Amniotic stem cell (primary cell): ENCODE measurements around the gene GFAP.
A peak's percentile ranks its signal among the peaks of the same experiment; 100 is the strongest.

ENCODE experiments used
- DNase-seq: peaks from one replicate; lab custom pipeline; 2025; lab: John Stamatoyannopoulos, UW

The GFAP gene

DNA sequence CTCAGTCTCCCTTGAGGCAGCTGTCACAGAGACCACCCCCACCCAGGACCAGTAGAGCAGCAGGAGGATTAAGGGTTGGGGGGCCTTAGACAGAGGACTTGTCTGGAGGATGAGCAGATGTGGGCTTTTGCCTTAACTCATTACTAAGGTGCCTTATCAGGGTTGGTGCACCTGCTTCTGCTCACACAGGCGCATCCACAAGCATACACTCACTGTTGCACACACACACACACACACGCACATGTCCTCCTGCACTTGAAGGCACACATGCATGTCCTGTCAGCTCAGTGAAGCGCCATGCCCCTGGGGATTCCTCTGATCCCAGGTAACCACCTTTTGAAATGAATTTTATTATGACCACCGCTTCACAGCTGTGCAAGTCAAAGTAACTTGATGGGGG is 1.2 kb downstream of the GFAP start:
- no peak for DNase-seq

DNA sequence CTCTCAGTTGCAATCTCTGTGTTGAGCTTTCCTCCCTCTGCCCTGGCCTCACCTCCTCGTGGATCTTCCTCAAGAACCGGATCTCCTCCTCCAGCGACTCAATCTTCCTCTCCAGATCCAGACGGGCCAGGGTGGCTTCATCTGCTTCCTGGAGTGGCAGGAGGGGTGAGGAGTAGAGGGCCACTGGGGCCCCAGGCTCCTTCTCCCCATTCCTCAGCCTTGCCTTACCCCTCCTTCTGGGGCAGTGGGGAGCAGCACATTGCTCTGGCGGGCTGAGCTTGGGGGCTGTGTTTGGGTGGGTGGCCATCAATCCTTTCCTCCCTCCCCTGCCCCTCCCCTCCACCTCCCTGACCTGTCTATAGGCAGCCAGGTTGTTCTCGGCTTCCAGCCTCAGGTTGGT is 1.6 kb downstream of the GFAP start:
- no peak for DNase-seq

DNA sequence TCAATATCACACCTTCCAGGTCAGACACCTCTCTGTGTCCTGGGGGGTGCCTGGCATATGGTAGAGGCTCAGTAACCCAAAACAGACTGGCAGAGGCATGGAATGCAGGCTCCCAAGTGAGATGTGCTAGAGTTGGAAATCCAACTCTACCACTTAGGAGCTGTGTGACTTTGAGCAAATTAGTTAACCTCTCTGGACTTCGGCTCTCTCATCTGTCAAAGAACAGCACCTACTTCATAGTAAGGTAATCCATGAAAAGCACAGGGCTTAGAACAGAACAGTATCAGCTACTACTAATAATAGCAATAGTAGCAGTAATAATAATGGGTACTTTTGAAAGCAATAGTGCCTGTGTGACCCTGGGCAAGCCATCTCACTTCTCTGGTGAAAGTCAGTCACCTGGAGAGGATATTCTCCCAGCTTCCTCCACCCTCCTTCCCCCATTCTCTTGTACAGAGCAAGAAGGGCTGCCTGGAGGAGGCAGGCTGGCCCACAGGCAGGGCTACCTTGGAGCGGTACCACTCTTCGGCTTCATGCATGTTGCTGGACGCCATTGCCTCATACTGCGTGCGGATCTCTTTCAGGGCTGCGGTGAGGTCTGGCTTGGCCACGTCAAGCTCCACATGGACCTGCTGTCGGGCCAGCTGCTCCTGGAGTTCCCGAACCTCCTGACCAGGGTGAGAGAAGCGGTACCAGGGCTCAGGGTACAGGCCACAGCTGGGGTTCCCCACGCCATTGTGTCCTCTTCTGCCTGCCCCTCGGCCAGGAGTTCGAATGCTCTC is 2.3 kb downstream of the GFAP start:
- DNase-seq = no peak

DNA sequence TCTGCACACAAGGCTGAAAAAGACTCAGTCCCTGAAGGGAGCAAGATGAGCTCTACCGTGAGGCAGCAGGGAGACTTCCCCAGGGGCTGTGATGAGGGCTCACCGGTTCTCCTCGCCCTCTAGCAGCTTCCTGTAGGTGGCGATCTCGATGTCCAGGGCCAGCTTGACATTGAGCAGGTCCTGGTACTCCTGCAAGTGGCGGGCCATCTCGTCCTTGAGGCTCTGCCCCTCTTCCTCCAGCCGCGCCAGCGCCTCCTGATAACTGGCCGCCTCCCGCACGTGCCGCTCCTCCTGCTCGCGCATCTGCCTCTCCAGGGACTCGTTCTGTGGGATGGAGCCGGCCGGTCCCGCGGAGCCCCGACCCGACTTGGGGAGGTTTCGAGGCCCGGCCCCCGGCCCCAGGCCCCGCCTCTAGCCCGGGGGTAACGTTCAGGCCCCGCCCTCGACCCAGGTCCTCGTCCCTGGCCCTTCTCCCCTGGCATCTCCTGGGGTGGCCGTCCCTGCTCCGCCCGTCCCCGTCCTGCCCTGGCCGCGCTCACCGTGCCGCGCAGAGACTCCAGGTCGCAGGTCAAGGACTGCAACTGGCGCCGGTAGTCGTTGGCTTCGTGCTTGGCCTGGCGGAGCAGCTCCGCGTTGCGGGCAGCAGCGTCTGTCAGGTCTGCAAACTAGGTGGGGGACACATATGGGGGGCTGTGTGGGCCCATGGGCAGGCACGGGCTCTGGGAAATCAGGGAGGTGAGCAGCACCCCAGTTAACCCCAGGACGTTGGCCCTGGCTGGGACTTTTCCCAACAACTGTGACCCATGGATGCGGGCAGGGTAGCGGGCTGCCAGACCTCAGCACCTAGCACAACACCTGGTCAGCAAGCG is 3.9 kb downstream of the GFAP start:
- no peak for DNase-seq

DNA sequence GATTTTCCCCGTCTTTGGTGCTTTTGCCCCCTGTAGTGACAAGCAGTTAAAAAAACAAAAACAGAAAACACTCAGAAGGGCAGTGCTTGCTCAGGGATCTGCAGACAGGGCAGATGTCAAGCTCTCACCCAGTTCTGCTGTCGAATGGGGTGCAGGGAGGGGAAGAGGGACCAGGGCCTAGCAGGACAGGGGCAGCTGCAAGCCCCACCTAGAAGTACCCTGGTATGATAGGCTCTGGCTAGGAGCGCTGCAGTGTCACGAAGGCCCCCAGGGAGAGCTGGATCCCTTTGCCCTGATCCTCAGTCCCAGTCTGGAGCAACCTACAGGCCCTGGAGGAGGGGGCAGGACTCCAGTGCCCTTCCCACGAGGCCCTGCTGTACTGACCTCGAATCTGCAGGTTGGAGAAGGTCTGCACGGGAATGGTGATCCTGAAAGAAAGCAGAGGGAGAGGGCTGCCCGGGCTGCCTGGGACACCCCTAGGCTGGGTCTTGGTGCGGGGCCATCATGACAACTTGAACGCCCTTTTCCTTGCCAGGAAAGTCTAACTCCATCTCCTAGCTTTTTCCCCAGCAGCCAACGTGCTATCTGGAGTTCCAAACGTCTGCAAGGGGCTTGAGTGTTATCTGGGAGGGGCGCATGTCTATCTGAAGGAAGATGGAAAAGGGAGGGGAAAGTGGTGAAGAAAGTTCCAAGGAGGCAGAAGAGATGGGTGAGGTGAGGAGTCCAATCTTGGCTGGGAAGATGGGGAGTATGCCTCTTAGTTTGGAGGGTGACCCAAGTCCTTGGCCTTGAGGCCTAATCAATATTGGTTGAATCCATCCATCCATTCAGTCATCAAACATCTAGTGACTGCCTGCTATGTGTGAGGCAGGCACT is 4.8 kb downstream of the GFAP start:
- no peak for DNase-seq

DNA sequence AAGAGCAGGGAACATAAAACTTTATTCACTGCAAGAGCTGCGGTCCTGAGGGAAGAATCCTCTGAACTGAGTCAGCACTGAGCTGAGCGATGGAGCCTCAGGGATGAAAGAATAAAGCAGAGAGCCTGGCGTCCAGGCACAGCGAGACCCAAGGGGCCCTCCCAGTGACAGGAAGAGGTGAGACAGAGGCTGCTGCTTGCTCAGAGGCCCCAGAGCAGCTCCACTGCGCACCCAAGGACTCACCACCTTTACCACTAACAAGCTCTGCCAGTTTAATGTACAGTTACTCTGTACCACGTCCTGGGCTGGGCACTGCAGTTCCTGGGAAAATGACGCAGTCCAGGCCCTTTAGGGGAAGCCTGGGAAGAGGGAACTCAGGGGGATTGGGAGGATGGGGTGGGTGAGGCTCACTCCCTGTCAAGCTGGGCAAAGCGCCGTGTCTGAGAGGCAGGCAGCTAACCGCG is 5.6 kb downstream of the GFAP start:
- DNase-seq = peak; percentile 61

DNA sequence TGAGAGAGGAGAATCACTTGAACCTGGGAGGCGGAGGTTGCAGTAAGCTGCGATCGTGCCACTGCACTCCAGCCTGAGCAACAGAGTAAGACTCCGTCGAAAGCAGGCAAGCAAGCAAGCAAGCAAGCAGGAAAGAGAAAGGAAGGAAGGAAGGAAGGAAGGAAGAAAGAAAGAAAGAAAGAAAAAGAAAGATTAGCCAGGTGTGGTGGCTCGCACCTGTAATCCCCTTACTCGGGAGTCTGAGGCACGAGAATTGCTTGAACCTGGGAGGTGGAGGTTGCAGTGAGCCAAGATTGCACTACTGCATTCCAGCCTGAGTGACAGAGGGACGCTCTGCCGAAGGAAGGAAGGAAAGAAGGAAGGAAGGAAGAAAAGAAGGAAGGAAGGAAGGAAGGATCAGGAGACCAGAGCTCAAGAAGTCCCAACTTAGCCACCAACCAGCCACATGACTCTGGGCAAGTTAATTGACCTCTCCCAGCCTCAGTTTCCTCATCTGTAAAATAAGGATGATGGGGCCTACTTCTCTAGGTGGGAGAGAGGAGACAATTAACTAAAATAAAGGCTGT is 6.5 kb downstream of the GFAP start:
- no peak for DNase-seq

DNA sequence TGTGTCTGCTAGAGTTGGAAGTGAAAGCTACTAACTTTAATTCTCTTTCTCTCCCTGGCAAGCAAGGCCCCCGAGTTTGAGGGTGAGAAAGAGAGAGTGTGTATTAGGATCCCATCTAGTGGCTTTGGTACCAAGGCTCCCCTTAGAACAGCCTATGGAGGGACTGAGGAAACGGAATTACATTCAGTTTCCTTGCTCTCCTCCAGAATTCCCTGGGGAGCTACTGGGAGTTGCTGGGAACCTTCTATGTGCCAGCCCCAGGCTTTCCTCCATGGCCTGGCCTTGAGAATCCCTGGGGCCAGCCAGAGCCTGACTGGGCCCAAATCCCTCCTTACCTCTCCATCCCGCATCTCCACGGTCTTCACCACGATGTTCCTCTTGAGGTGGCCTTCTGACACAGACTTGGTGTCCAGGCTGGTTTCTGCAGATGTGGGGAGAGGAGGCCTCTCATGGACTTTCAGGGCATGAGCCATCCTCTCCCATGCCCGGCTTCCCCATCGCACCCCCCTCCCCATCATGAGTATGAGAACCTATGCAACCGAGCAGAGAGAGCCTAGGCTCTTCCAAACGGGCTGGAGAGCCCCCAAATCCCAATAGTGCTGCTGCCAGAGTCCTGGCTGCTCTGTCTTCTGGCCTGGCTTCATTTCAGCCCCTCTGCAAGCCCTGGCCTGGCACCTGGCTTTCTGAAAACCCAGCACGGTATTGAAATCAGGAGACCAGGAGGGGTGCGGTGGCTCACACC is 7.4 kb downstream of the GFAP start:
- DNase-seq = no peak

DNA sequence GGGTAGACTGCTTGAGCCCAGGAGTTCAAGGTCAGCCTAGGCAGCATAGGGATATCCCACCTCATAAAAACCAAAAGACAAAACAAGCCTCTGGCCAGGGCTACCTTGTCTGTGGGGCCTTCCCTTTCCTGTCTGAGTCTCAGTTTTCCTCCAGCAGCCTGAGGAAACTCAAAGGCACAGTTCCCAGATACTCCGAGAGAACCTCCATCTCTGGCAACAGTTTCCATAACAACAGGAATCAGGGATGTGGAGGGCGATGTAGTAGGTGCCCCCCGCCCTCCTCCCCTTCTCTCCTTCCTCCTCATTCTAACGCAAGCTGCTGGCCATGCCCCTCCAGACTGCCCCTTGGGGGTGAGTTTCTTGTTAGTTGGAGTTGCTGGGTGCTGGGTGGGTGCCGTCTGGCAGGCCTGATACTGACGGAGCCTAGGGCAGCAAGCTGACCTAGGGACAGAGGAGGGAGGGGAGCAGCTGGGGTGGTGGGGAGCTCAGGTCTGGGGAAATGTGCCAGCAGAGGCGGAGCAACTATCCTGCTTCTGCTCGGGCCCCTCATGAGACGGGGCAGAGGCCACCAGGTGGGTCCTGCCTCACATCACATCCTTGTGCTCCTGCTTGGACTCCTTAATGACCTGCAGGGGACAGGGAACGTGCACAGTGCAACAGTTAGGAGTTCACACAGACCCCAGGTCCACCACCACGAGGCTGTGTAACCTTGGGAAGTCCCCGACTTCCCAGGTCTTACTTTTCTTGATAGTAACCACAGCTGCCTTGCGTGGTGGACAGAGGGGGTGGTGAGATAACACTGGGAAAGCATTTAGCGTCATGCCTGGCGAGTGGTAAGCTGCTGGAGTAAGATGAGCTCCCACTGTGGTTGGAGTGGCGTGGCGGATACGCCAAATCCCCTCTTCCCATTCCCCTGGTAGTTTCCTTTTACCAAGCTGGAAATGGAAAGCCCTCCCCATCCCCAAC is 8.3 kb downstream of the GFAP start:
- no peak for DNase-seq

DNA sequence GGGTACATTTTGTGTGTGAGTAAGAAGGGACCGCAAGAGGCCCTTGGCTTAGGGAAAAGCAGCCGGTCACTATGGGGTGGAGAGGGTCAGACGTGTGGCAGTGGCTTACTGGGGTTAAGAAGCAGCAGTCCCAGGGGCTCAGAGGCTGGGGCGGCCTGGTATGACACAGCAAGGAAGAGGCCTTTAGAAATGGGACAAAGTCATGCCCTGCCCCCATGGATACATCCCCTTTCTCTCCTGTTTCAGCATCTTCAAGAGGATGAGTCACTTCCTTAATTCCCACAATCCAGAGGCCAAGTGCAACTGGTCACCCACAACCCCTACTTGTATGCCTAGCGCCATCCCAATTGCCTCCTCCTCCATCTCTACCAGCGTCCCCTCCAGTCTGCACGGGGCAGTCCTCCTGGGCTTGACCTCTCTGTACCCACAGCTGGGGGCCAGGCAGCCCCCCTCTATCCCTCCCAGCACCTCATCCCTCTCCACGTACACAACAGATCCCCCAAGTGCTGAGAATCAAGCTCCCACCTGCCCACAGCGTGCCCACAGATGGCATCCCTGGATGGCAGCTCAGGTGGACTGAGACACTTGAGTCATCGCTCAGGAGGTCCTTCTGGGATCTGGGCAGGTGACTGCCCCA is 9.2 kb downstream of the GFAP start:
- DNase-seq = peak; percentile 52

DNA sequence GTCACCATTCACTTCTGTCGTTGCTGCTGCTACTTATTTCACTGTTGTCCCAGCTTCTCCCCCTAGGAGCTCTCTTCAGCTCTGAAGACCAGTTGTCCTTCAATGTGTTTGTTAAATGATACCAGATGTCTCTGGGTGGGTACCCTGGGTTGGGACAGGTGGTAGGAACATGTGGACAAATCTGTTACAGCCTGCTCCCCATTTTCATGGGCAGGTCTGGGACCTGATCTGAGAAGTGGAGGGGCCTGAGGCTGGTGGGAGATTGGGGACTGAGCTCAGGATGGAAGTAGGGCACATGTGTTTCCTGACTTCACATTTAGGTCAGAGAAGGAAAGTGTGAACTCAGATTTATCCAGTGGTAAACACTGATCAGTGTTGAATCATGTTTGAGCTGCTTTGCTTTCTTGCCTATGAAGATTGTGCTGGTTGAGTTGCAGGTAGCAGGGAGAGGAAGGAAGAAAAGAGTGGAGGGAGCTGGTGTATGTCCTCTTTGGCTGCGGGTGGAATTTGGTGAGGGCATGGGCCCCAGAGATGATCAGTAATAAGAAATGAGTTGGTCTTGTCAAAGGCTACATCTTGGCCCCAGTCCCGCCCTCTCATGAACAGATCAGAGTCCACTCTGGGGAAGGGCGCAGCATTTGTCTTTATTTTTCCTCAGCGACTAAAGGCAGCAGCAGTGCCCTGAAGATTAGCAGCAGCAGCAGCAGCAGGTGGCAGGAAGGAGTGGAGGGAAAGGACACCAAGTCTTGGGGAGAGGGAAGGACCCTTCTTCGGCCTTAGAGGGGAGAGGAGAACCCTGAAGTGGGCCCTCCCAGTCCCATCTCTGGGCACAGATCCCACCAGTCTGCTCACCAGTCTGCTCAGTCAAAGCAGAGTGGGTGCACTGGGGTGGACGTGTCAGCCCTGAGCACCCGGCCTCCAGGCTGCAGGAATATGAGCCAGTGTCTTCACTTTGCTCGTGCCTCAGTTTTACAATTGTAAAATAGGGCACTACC is 10.0 kb downstream of the GFAP start:
- no peak for DNase-seq

DNA sequence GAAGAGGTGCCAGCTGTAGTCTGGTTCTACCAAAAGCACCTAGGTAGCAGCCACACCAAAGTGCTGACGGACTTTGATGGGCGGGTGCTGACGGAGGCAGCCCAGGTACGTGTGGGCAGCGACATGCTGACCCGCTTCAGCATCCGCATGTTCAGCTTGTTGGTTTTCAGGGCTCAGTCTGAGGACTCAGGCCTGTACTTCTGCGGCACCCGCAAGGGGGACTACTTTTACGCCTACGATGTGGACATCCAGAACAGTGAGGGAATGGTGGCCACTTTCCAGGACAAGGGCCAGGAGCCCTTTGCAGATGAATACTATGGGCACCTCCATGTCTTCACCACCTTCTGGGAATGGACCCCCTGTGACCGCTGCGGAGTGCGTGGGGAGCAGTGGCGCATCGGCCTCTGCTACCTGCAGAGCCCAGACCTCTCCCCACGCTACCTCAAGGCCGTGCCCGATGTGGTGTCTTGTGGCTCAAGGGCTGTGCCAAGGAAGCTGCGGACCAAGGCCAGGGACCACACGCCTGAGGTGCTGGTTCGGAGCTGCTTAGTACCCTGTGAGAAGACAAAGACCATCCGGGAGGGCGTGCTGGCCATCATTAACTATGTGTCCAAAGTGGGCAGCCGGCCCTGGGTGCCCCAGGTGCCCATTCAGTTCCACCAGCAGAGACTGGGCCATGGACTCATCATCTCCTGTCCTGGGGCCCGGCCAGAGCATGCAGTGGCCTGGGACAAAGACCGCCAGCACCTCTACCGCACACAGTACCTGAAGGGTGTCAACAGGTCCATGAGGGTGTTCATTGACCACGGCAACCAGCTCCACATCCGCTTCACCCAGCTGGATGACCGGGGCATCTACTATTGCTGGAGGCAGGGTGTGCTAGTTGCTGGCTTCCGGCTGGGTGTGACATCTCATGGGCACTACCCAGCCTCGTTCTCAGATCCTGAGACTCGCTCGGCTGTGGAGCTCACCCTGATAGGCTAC is 11.0 kb downstream of the GFAP start:
- DNase-seq = no peak

DNA sequence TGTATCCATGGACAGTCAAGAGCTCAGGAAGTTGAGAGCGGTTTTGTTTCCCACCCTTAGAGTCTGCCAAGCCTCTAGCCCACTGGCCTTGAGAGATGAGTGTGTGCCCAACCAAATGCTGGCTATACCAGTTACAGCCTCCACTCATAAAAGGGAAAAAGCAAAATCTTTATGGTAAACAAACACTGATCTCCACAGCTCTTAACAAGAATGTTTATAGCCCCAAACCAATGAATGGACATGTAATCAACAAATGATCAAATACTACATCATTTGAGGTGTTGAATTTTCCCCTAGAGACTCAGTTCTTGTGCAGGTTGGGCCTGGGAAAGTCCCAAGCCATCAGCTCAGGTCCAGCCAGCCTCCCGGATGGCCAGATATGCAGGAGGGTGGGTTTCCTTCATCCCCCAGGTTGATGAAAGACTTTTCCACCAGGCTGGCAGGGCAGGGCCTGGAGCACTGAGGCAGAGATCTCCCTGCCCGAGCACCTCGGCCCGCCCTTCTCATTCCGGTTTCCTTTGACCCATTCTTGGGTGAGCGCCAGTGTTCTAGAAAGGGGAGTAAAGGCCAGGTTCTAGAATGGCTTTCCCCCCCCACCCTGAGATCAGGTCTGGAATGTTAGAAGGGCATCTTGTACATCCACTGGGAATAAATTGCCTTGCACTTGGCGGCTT is 12.2 kb downstream of the GFAP start:
- DNase-seq = no peak

DNA sequence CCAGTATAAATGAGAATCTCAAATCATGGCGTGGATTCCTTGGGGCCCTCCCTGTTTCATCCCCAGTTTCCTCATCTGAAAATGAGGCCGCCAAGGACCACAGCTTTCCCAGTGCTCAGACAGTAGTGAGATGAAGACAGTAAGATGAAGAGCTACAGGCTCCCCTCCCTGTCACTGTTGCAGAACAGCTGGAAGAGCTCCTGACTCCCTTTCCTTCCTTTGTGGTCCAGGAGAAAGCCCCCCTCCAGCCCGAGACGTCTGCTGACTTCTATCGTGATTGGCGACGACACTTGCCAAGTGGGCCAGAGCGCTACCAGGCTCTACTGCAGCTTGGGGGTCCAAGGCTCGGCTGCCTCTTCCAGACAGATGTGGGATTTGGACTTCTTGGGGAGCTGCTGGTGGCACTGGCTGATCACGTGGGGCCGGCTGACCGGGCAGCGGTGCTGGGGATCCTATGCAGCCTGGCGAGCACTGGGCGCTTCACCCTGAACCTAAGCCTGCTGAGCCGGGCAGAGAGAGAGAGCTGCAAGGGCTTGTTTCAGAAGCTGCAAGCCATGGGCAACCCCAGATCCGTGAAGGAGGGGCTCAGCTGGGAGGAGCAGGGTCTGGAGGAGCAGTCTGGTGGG is 13.1 kb downstream of the GFAP start:
- DNase-seq = no peak

DNA sequence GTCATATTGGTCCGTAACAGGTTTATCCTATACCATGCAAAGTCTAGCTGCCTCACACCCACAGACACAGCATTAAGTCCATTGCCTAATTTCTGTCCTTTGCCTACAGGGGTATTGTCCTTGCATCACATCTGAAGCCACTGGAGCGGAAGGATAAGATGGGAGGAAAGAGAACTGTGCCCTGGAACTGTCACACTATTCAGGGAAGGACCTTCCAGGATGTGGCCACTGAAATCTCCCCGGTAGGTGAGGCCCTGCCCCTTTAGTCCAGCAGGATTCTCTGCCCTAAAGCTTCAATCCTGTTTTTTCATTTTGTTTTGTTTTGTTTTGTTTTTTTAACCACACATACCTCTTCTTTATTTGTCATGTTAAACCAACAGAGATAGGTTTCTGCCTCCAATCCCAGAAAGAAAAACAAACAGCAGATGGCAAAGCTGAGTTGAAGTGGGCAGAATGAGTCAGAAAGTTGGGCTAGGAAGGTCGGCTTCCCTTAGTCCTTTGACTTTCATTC is 13.8 kb downstream of the GFAP start:
- peak; percentile 53 for DNase-seq

DNA sequence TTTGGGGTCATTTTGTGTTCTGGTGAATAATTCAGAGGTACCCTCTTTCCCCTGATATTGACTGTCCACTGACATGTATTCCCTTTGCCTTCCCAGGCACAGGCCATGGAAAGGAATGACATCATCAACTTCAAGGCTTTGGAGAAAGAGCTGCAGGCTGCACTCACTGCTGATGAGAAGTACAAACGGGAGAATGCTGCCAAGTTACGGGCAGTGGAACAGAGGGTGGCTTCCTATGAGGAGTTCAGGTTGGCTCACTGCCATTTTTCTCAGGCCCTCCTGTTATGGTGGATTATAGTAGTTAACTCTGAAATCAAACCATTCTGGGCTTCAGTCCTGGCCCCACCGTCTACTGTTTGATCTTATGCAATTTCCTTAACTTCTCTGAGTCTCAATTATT is 14.4 kb downstream of the GFAP start:
- peak; percentile 17 for DNase-seq
